Measurements from ENCODE around the gene CAND2.
"Not testable (repeated sequence)": the region's sequence is repeated elsewhere in the genome, so short reads cannot be mapped to it uniquely, and the experiment has no call there.

Gene CAND2

GRCh38 chr3:12832350-12833221, 36.1 kb downstream of the CAND2 start:
- DNase-seq: no peak

GRCh38 chr3:12833222-12834161, 37.0 kb downstream of the CAND2 start:
- DNase-seq: no peak

- DNase-seq: no peak
These were observed 38.7 kb downstream of the CAND2 start for GRCh38 chr3:12835052-12835665.

- DNase-seq: no peak
These were observed 41.0 kb downstream of the CAND2 start for GRCh38 chr3:12837295-12837986.

- no peak for DNase-seq
These were observed 41.9 kb downstream of the CAND2 start for GRCh38 chr3:12838179-12838965.

GRCh38 chr3:12839156-12839946, 42.9 kb downstream of the CAND2 start:
- no peak for DNase-seq

GRCh38 chr3:12840148-12840547, 43.7 kb downstream of the CAND2 start:
- DNase-seq: not testable (repeated sequence)

- DNase-seq: peak in 2 of 5 experiments; percentile 27 to 49
These were observed 44.2 kb downstream of the CAND2 start for GRCh38 chr3:12840591-12841148.

- DNase-seq: peak; percentile 68 to 96 (median 82)
These were observed 44.9 kb downstream of the CAND2 start, which contains the start of gene RPL32 for GRCh38 chr3:12841149-12841969. RPL32 (minus strand) TSS chr3:12841565; CDS start chr3:12840237, 1,328 bp downstream.

GRCh38 chr3:12841970-12842328, 45.5 kb downstream of the CAND2 start:
- DNase-seq: no peak

- DNase-seq: no peak
These were observed 46.0 kb downstream of the CAND2 start for GRCh38 chr3:12842469-12842868.

GRCh38 chr3:12845811-12846210, 49.3 kb downstream of the CAND2 start:
- no peak for DNase-seq

- no peak for DNase-seq
These were observed 55.7 kb downstream of the CAND2 start for GRCh38 chr3:12852201-12852600.

- DNase-seq: not testable (repeated sequence)
These were observed 57.4 kb downstream of the CAND2 start for GRCh38 chr3:12853847-12854246.

- DNase-seq: no peak
These were observed 58.1 kb downstream of the CAND2 start for GRCh38 chr3:12854565-12854964.

GRCh38 chr3:12856626-12857025, 60.1 kb downstream of the CAND2 start:
- no peak for DNase-seq

GRCh38 chr3:12859840-12860239, 63.4 kb downstream of the CAND2 start:
- DNase-seq: no peak

GRCh38 chr3:12861611-12862010, 65.1 kb downstream of the CAND2 start:
- DNase-seq: no peak

GRCh38 chr3:12862387-12862786, 65.9 kb downstream of the CAND2 start:
- no peak for DNase-seq

Measured in T-helper 2 cell (primary cell).